HG02798 (cell line): Measurements from ENCODE around the gene TNF.
"Not testable (repeated sequence)": the region's sequence is repeated elsewhere in the genome, so short reads cannot be mapped to it uniquely, and the experiment has no call there.

Source experiments
- ATAC-seq: cut with Tn5 transposase; IDR thresholded peaks from one replicate; pipeline ENCODE4 v1.9.1; 2021; ENCODE audit warnings: mild to moderate bottlenecking; ENCODE audit not compliant: unreplicated experiment, poor library complexity

TNF gene

GRCh38 chr6:31543639-31544038 lies 31.7 kb upstream of the TNF start:
- no peak for ATAC-seq

- ATAC-seq: no peak
Measured at GRCh38 chr6:31544676-31545075, 30.7 kb upstream of the TNF start.

GRCh38 chr6:31545291-31545690 lies 30.1 kb upstream of the TNF start:
- no peak for ATAC-seq

GRCh38 chr6:31546339-31546957 lies 28.9 kb upstream of the TNF start, which contains the start of gene ATP6V1G2:
TSS of gene ATP6V1G2 (minus strand) at chr6:31546608. CDS start at chr6:31546559, 49 bp downstream.
- peak; percentile 59 for ATAC-seq

- peak; percentile 79 for ATAC-seq
Measured at GRCh38 chr6:31546958-31547726, 28.2 kb upstream of the TNF start, which contains the start of gene NFKBIL1. TSS of gene NFKBIL1 (plus strand) at chr6:31547608. CDS start at chr6:31547695, 87 bp downstream.

- ATAC-seq: no peak
Measured at GRCh38 chr6:31547727-31548543, 27.4 kb upstream of the TNF start.

GRCh38 chr6:31548544-31548873 lies 26.9 kb upstream of the TNF start:
- no peak for ATAC-seq

- not testable (repeated sequence) for ATAC-seq
Measured at GRCh38 chr6:31551371-31551770, 24.0 kb upstream of the TNF start.

- no peak for ATAC-seq
Measured at GRCh38 chr6:31556307-31556706, 19.1 kb upstream of the TNF start.

GRCh38 chr6:31557443-31558317 lies 17.7 kb upstream of the TNF start:
- no peak for ATAC-seq

GRCh38 chr6:31558318-31558625 lies 17.1 kb upstream of the TNF start:
- ATAC-seq: no peak

GRCh38 chr6:31558631-31559500 lies 16.5 kb upstream of the TNF start:
- ATAC-seq: no peak

- ATAC-seq: no peak
Measured at GRCh38 chr6:31559606-31559957, 15.8 kb upstream of the TNF start.

- ATAC-seq: peak; percentile 65
Measured at GRCh38 chr6:31559958-31560696, 15.2 kb upstream of the TNF start.

GRCh38 chr6:31560697-31561058 lies 14.7 kb upstream of the TNF start:
- ATAC-seq: no peak

GRCh38 chr6:31567531-31568370 lies 7.6 kb upstream of the TNF start:
- no peak for ATAC-seq

- peak; percentile 75 for ATAC-seq
Measured at GRCh38 chr6:31568537-31568961, 6.8 kb upstream of the TNF start.
